Measurements from ENCODE around the gene RAB9A.
A peak's percentile ranks its signal among the peaks of the same experiment; 100 is the strongest.
"Not testable (repeated sequence)": the region's sequence is repeated elsewhere in the genome, so short reads cannot be mapped to it uniquely, and the experiment has no call there.

RAB9A gene

GRCh38 chrX:13711141-13711540 is 22.2 kb downstream of the RAB9A start:
- Mint-ChIP-seq H3K4me1 (peaks cover 12% of the 10 kb centered on the region), H3K4me3 (no peak overlapping the region), H3K36me3 (peaks cover 7% of the 10 kb centered on the region), H3K27ac (no peak overlapping the region), H3K9me3 (no peaks in the 10 kb centered on the region), H3K27me3 (no peaks in the 10 kb centered on the region)

GRCh38 chrX:13716455-13716854 is 27.5 kb downstream of the RAB9A start:
- H3K4me3 Mint-ChIP-seq, result no peak overlapping the region
- H3K9me3 Mint-ChIP-seq, result no peaks in the 10 kb centered on the region
- peak overlapping the region; percentile 17 for H3K27ac Mint-ChIP-seq
- peaks cover 3% of the 10 kb centered on the region for H3K36me3 Mint-ChIP-seq
- H3K27me3 Mint-ChIP-seq, result no peaks in the 10 kb centered on the region
- H3K4me1 Mint-ChIP-seq, result peaks cover 39% of the 10 kb centered on the region

GRCh38 chrX:13716905-13717304 is 28.0 kb downstream of the RAB9A start:
- no peak overlapping the region for H3K27ac Mint-ChIP-seq
- H3K27me3 Mint-ChIP-seq, result no peaks in the 10 kb centered on the region
- H3K36me3 Mint-ChIP-seq, result peaks cover 3% of the 10 kb centered on the region
- no peak overlapping the region for H3K4me3 Mint-ChIP-seq
- H3K9me3 Mint-ChIP-seq, result no peaks in the 10 kb centered on the region
- peaks cover 37% of the 10 kb centered on the region for H3K4me1 Mint-ChIP-seq

GRCh38 chrX:13717700-13718472 is 29.0 kb downstream of the RAB9A start:
- no peaks in the 10 kb centered on the region for H3K27me3 Mint-ChIP-seq
- peaks cover 3% of the 10 kb centered on the region for H3K36me3 Mint-ChIP-seq
- no peak overlapping the region for H3K4me3 Mint-ChIP-seq
- H3K27ac Mint-ChIP-seq, result no peak overlapping the region
- H3K4me1 Mint-ChIP-seq, result peaks cover 43% of the 10 kb centered on the region
- no peaks in the 10 kb centered on the region for H3K9me3 Mint-ChIP-seq

- Mint-ChIP-seq H3K27me3 (no peaks in the 10 kb centered on the region), H3K36me3 (peaks cover 5% of the 10 kb centered on the region), H3K4me3 (no peak overlapping the region), H3K9me3 (no peaks in the 10 kb centered on the region), H3K27ac (no peak overlapping the region), H3K4me1 (peaks cover 53% of the 10 kb centered on the region)
Measured at GRCh38 chrX:13719192-13719856, 30.4 kb downstream of the RAB9A start.

GRCh38 chrX:13721371-13721770 is 32.4 kb downstream of the RAB9A start:
- Mint-ChIP-seq H3K4me3 (no peak overlapping the region), H3K27ac (peak overlapping the region; percentile 46), H3K9me3 (no peaks in the 10 kb centered on the region), H3K4me1 (peaks cover 69% of the 10 kb centered on the region), H3K36me3 (peaks cover 8% of the 10 kb centered on the region), H3K27me3 (no peaks in the 10 kb centered on the region)

GRCh38 chrX:13721819-13722519 is 33.0 kb downstream of the RAB9A start:
- no peaks in the 10 kb centered on the region for H3K27me3 Mint-ChIP-seq
- peaks cover 74% of the 10 kb centered on the region for H3K4me1 Mint-ChIP-seq
- H3K9me3 Mint-ChIP-seq, result no peaks in the 10 kb centered on the region
- H3K27ac Mint-ChIP-seq, result peak overlapping the region; percentile 39
- H3K36me3 Mint-ChIP-seq, result peaks cover 12% of the 10 kb centered on the region
- no peak overlapping the region for H3K4me3 Mint-ChIP-seq

GRCh38 chrX:13724878-13725277 is 36.0 kb downstream of the RAB9A start:
- not testable (repeated sequence) for H3K4me3 Mint-ChIP-seq
- Mint-ChIP-seq H3K36me3 (peaks cover 25% of the 10 kb centered on the region), H3K4me1 (peaks cover 76% of the 10 kb centered on the region)

GRCh38 chrX:13726583-13726982 is 37.7 kb downstream of the RAB9A start:
- not testable (repeated sequence) for H3K27me3 Mint-ChIP-seq, H3K9me3 Mint-ChIP-seq, H3K27ac Mint-ChIP-seq
- Mint-ChIP-seq H3K4me1 (peaks cover 78% of the 10 kb centered on the region), H3K36me3 (peaks cover 29% of the 10 kb centered on the region), H3K4me3 (peak overlapping the region; percentile 33)

More at GRCh38 chrX:13724878-13725277, 36.0 kb downstream of the RAB9A start:
- H3K9me3 Mint-ChIP-seq, H3K27ac Mint-ChIP-seq, H3K27me3 Mint-ChIP-seq: not testable (repeated sequence)

GRCh38 chrX:13730523-13730922 is 41.6 kb downstream of the RAB9A start:
- peaks cover 39% of the 10 kb centered on the region for H3K36me3 Mint-ChIP-seq
- H3K9me3 Mint-ChIP-seq, H3K4me3 Mint-ChIP-seq, H3K27ac Mint-ChIP-seq, H3K27me3 Mint-ChIP-seq: not testable (repeated sequence)
- H3K4me1 Mint-ChIP-seq, result peaks cover 78% of the 10 kb centered on the region

GRCh38 chrX:13732246-13733067 is 43.5 kb downstream of the RAB9A start:
- peaks cover 27% of the 10 kb centered on the region for H3K36me3 Mint-ChIP-seq
- H3K27ac Mint-ChIP-seq, result peak overlapping the region; percentile 52
- H3K9me3 Mint-ChIP-seq, result no peaks in the 10 kb centered on the region
- peaks cover 73% of the 10 kb centered on the region for H3K4me1 Mint-ChIP-seq
- H3K27me3 Mint-ChIP-seq, result no peaks in the 10 kb centered on the region
- H3K4me3 Mint-ChIP-seq, result peak overlapping the region; percentile 99

GRCh38 chrX:13733506-13733905 is 44.6 kb downstream of the RAB9A start:
- peaks cover 23% of the 10 kb centered on the region for H3K36me3 Mint-ChIP-seq
- peak overlapping the region; percentile 99 for H3K4me3 Mint-ChIP-seq

GRCh38 chrX:13734278-13735172 is 45.6 kb downstream of the RAB9A start, which contains the start of the genes OFD1 and TRAPPC2:
Gene OFD1 (plus strand): TSS chrX:13734748. CDS start chrX:13735072, 324 bp downstream.
Gene TRAPPC2 (minus strand): TSS chrX:13734620. CDS start chrX:13719963, 14,657 bp downstream.
- Mint-ChIP-seq H3K4me3 (peak within 1 kb of the TSS; percentile 99), H3K4me1 (peaks cover 57% of the 10 kb centered on the region), H3K36me3 (peaks cover 17% of the 10 kb centered on the region), H3K27me3 (no peaks in the 10 kb centered on the region), H3K9me3 (no peaks in the 10 kb centered on the region), H3K27ac (peak within 1 kb of the TSS; percentile 98)

More at GRCh38 chrX:13733506-13733905, 44.6 kb downstream of the RAB9A start:
- H3K4me1 Mint-ChIP-seq, result peaks cover 64% of the 10 kb centered on the region
- no peaks in the 10 kb centered on the region for H3K9me3 Mint-ChIP-seq
- no peaks in the 10 kb centered on the region for H3K27me3 Mint-ChIP-seq
- H3K27ac Mint-ChIP-seq, result peak overlapping the region; percentile 98

GRCh38 chrX:13741695-13742094 is 52.8 kb downstream of the RAB9A start:
- Mint-ChIP-seq H3K4me3 (no peak overlapping the region), H3K4me1 (peaks cover 29% of the 10 kb centered on the region), H3K27ac (peak overlapping the region; percentile 72), H3K9me3 (no peaks in the 10 kb centered on the region), H3K27me3 (no peaks in the 10 kb centered on the region), H3K36me3 (no peaks in the 10 kb centered on the region)

Data from activated naive CD4-positive, alpha-beta T cell treated with anti-CD3 and anti-CD28 coated beads, Interleukin-2, amount 50 U/mL, for 24 hours (primary cell).